Neural cell (in vitro differentiated cells): ENCODE results near the gene CDHR4. TPM values are rescaled to one million over a fixed set of nuclear protein-coding genes. Genes with fewer than 3 reads are reported as not detected.

ENCODE experiments used
- H2AFZ ChIP-seq: fragments of 200-600, 300-800 bp; sonication (generic), shearing (Covaris generic); 2 replicates; pipeline ENCODE4 v1.6.0; 2014; ENCODE audit warnings: low read depth, mild to moderate bottlenecking, antibody characterized with exemption, low read length, moderate library complexity
- H3F3A ChIP-seq: fragments of 200-600 bp; shearing (Covaris generic); 2 replicates; pipeline ENCODE4 v1.6.1; 2016; ENCODE audit warnings: mild to moderate bottlenecking, moderate library complexity, mixed read lengths, antibody characterized with exemption, low read length; ENCODE audit not compliant: insufficient read depth, poor library complexity, severe bottlenecking
- H3K27ac ChIP-seq: fragments of 200-600, 300-800 bp; sonication (generic), shearing (Covaris generic); 2 replicates; pipeline ENCODE4 v1.5.1; 2014; ENCODE audit warnings: mild to moderate bottlenecking, low read length, moderate library complexity
- H3K27me3 ChIP-seq: fragments of 300-800, 200-600 bp; sonication (generic), shearing (Covaris generic); 2 replicates; pipeline ENCODE4 v1.6.0; 2014; ENCODE audit warnings: mild to moderate bottlenecking, low read depth, low read length, moderate library complexity; ENCODE audit not compliant: insufficient read depth
- H3K36me3 ChIP-seq: fragments of 300-800, 200-600 bp; sonication (generic), shearing (Covaris generic); 2 replicates; pipeline ENCODE4 v1.5.1; 2014; ENCODE audit warnings: mild to moderate bottlenecking, antibody characterized with exemption, low read length, moderate library complexity; ENCODE audit not compliant: insufficient read depth
- H3K4me2 ChIP-seq: fragments of 300-800, 200-600 bp; sonication (generic), shearing (Covaris generic); 2 replicates; pipeline ENCODE4 v1.6.0; 2014; ENCODE audit warnings: mild to moderate bottlenecking, low read length
- H3K4me3 ChIP-seq: fragments of 300-800, 200-600 bp; sonication (generic), shearing (Covaris generic); 2 replicates; pipeline ENCODE4 v1.5.1; 2014; ENCODE audit warnings: mild to moderate bottlenecking, low read length, moderate library complexity
- H3K79me2 ChIP-seq: fragments of 200-600 bp; shearing (Covaris generic); replicated peaks from 2 replicates; pipeline ENCODE4 v1.6.0; 2014; ENCODE audit warnings: mild to moderate bottlenecking, low read length, moderate library complexity; ENCODE audit not compliant: insufficient read depth
- H3K9ac ChIP-seq: fragments of 300-800, 200-600 bp; sonication (generic), shearing (Covaris generic); 2 replicates; pipeline ENCODE4 v1.6.1; 2016; ENCODE audit warnings: mild to moderate bottlenecking, low read length, mixed read lengths
- H3K9me2 ChIP-seq: fragments of 200-600 bp; shearing (Covaris generic); 2 replicates; pipeline ENCODE4 v1.6.1; 2016; ENCODE audit warnings: mild to moderate bottlenecking, low read length, mixed read lengths; ENCODE audit not compliant: insufficient read depth
- H3K9me3 ChIP-seq: fragments of 200-600, 300-800 bp; sonication (generic), shearing (Covaris generic); 2 replicates; pipeline ENCODE4 v1.6.1; 2016; ENCODE audit warnings: mild to moderate bottlenecking, mixed run types, low read length, moderate library complexity, mixed read lengths
- H4K20me1 ChIP-seq: fragments of 200-600 bp; shearing (Covaris generic); 2 replicates; pipeline ENCODE4 v1.6.1; 2016; ENCODE audit warnings: mild to moderate bottlenecking, mixed run types; ENCODE audit not compliant: insufficient read depth
- EP300 ChIP-seq: fragments of 450-650 bp; conservative IDR thresholded peaks from 2 replicates; pipeline ENCODE4 v1.6.1; 2014; ENCODE audit warnings: antibody characterized with exemption, mild to moderate bottlenecking, moderate library complexity; ENCODE audit not compliant: poor library complexity, severe bottlenecking
- EZH2 ChIP-seq: fragments of 200-600, 300-800 bp; shearing (Covaris generic), sonication (generic); IDR thresholded peaks from 2 replicates; pipeline ENCODE4 v1.6.1; 2014; ENCODE audit warnings: antibody characterized with exemption, low read length, borderline replicate concordance, mild to moderate bottlenecking; ENCODE audit not compliant: insufficient read depth, poor library complexity, severe bottlenecking
- MXI1 ChIP-seq: fragments of 450-650 bp; conservative IDR thresholded peaks from 2 replicates; pipeline ENCODE4 v1.6.1; 2014; ENCODE audit warnings: antibody characterized with exemption, mild to moderate bottlenecking; ENCODE audit not compliant: poor library complexity, severe bottlenecking
- POLR2AphosphoS5 ChIP-seq: IDR thresholded peaks from 2 replicates; pipeline ENCODE4 v1.6.1; 2012
- RAD21 ChIP-seq: fragments of 450-650 bp; conservative IDR thresholded peaks from 2 replicates; pipeline ENCODE4 v1.6.1; 2014; ENCODE audit warnings: antibody characterized with exemption, mild to moderate bottlenecking, moderate library complexity
- SMC3 ChIP-seq: fragments of 450-650 bp; conservative IDR thresholded peaks from 2 replicates; pipeline ENCODE4 v1.6.1; 2014; ENCODE audit warnings: antibody characterized with exemption, mild to moderate bottlenecking, moderate library complexity; ENCODE audit not compliant: poor library complexity
- TAF1 ChIP-seq: IDR thresholded peaks from 2 replicates; pipeline ENCODE4 v1.6.1; 2012; ENCODE audit warnings: low read depth
- polyA plus RNA-seq: library from polyadenylated mRNA; depleted of rRNA; stranded (reverse); fragments of >200 nt; gene quantifications from 2 replicates; pipeline ENCODE4 v1.2.3, GENCODE V29; 2014
- TF ChIP-seq, protein P1 (sequence below): fragments of 450-650 bp; IDR thresholded peaks from 2 replicates; pipeline ENCODE4 v1.5.1; 2014; ENCODE audit warnings: antibody characterized with exemption, mild to moderate bottlenecking, moderate library complexity; ENCODE audit not compliant: poor library complexity, severe bottlenecking
- TF ChIP-seq, protein P2 (sequence below): IDR thresholded peaks from 2 replicates; pipeline ENCODE4 v1.6.1; 2012; ENCODE audit warnings: borderline replicate concordance

The CDHR4 gene
- polyA plus RNA-seq, 1 donor from 2014 or later, result not detected

DNA sequence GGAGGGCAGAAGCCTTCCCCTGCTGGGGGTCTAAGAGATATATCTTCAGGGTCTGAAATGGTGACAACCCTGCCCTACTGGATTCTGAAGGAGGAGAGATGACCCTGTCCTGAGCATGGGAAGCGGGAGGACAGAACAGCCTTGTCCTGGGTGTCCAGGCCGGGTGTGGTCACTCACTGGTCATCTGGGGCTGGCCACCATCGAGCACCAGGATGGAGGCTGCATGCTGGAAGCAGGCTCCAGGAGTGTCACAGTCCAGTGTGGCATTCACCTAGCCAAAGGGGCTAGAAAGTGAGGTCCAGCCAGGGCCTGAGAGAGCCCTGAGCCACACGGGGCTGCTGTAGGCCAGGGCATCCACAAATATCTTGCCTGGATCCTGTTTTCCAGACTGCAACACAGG lies 5.2 kb downstream of the CDHR4 start:
- no peak overlapping the region for H2AFZ ChIP-seq
- H3K79me2 ChIP-seq, result no peaks in the 10 kb centered on the region
- H3K9me3 ChIP-seq, result no peaks in the 10 kb centered on the region
- H3K27ac ChIP-seq, result no peak overlapping the region
- H3K9ac ChIP-seq, result no peak overlapping the region
- H3K4me3 ChIP-seq, result no peak overlapping the region
- no peaks in the 10 kb centered on the region for H3K27me3 ChIP-seq
- H3F3A ChIP-seq, result no peaks in the 10 kb centered on the region
- H3K4me2 ChIP-seq, result no peak overlapping the region
- H4K20me1 ChIP-seq, result no peaks in the 10 kb centered on the region
- TF ChIP-seq, protein P1, sequence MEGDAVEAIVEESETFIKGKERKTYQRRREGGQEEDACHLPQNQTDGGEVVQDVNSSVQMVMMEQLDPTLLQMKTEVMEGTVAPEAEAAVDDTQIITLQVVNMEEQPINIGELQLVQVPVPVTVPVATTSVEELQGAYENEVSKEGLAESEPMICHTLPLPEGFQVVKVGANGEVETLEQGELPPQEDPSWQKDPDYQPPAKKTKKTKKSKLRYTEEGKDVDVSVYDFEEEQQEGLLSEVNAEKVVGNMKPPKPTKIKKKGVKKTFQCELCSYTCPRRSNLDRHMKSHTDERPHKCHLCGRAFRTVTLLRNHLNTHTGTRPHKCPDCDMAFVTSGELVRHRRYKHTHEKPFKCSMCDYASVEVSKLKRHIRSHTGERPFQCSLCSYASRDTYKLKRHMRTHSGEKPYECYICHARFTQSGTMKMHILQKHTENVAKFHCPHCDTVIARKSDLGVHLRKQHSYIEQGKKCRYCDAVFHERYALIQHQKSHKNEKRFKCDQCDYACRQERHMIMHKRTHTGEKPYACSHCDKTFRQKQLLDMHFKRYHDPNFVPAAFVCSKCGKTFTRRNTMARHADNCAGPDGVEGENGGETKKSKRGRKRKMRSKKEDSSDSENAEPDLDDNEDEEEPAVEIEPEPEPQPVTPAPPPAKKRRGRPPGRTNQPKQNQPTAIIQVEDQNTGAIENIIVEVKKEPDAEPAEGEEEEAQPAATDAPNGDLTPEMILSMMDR, result no peak
- no peak for TF ChIP-seq POLR2AphosphoS5
- TF ChIP-seq EP300, result no peak
- TF ChIP-seq, protein P2, sequence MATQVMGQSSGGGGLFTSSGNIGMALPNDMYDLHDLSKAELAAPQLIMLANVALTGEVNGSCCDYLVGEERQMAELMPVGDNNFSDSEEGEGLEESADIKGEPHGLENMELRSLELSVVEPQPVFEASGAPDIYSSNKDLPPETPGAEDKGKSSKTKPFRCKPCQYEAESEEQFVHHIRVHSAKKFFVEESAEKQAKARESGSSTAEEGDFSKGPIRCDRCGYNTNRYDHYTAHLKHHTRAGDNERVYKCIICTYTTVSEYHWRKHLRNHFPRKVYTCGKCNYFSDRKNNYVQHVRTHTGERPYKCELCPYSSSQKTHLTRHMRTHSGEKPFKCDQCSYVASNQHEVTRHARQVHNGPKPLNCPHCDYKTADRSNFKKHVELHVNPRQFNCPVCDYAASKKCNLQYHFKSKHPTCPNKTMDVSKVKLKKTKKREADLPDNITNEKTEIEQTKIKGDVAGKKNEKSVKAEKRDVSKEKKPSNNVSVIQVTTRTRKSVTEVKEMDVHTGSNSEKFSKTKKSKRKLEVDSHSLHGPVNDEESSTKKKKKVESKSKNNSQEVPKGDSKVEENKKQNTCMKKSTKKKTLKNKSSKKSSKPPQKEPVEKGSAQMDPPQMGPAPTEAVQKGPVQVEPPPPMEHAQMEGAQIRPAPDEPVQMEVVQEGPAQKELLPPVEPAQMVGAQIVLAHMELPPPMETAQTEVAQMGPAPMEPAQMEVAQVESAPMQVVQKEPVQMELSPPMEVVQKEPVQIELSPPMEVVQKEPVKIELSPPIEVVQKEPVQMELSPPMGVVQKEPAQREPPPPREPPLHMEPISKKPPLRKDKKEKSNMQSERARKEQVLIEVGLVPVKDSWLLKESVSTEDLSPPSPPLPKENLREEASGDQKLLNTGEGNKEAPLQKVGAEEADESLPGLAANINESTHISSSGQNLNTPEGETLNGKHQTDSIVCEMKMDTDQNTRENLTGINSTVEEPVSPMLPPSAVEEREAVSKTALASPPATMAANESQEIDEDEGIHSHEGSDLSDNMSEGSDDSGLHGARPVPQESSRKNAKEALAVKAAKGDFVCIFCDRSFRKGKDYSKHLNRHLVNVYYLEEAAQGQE, result no peak
- no peak for TF ChIP-seq RAD21
- no peak for TF ChIP-seq MXI1
- no peak for TF ChIP-seq SMC3
- TF ChIP-seq TAF1, result no peak
- TF ChIP-seq EZH2, result no peak
- no peaks in the 10 kb centered on the region for H3K9me2 ChIP-seq
- no peaks in the 10 kb centered on the region for H3K36me3 ChIP-seq

DNA sequence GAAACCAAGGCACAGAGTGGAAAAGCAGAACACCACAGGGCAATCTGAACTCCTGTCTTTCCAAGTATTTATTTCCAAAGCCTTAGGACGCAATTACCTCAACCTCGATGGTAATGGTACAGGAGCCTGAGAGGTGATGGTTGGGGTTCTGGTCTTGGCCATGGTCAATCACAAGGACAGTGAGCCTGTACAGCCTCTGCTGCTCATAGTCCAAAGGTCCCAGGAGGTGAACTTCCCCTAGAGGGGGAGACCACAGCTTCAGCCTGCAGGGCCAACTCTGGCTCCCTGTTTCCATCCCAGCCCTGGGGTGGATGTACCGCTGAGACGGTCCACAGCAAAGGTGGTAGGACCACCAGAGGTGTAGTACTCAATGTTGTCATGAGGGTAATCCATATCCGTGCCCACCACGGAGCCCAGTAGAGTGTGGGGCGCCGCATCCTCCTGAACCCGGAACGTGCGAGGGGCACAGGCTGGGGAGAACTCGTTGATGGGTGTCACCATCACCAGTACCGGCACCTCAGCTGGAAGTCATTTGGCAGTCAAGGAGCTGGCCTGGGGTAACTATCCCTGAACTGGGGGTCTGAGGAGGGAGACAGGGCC lies 6.1 kb downstream of the CDHR4 start:
- H3K36me3 ChIP-seq, result no peaks in the 10 kb centered on the region
- no peak for TF ChIP-seq EP300
- TF ChIP-seq RAD21, result no peak
- TF ChIP-seq, protein P1, result no peak
- TF ChIP-seq EZH2, result no peak
- H3K4me3 ChIP-seq, result no peak overlapping the region
- H3K79me2 ChIP-seq, result no peaks in the 10 kb centered on the region
- no peak overlapping the region for H3K4me2 ChIP-seq
- no peaks in the 10 kb centered on the region for H4K20me1 ChIP-seq
- no peaks in the 10 kb centered on the region for H3K9me2 ChIP-seq
- H3K9ac ChIP-seq, result no peak overlapping the region
- H2AFZ ChIP-seq, result no peak overlapping the region
- no peaks in the 10 kb centered on the region for H3K9me3 ChIP-seq
- H3K27ac ChIP-seq, result no peak overlapping the region
- H3K27me3 ChIP-seq, result no peaks in the 10 kb centered on the region
- H3F3A ChIP-seq, result no peaks in the 10 kb centered on the region
